Measurements from ENCODE around the gene SMCHD1.

- TF ChIP-seq POLR2AphosphoS5 (IDR thresholded peaks at IDR 0.05) (no peak), POLR2A (IDR thresholded peaks at IDR 0.05) (no peak)
Measured at GRCh38 chr18:2683055-2683454, 27.5 kb downstream of the SMCHD1 start.
